MG63 (cell line): ENCODE results near the gene MSH2. TPM values are rescaled to one million over a fixed set of nuclear protein-coding genes. Genes with fewer than 3 reads are reported as not detected.
"Not testable (repeated sequence)": the region's sequence is repeated elsewhere in the genome, so short reads cannot be mapped to it uniquely, and the experiment has no call there.

ENCODE experiments used
- DNase-seq: peaks from one replicate; pipeline ENCODE4 v3.0.0-alpha.2; 2020
- H3K27me3 ChIP-seq: fragments of 250-450 bp; sonication (Bioruptor Pico); 2 replicates; pipeline ENCODE4 v1.5.1; 2020; ENCODE audit warnings: mild to moderate bottlenecking, moderate library complexity
- H3K36me3 ChIP-seq: fragments of 250-450 bp; sonication (Bioruptor Pico); 2 replicates; pipeline ENCODE4 v1.5.1; 2020; ENCODE audit warnings: mild to moderate bottlenecking, moderate library complexity
- H3K4me3 ChIP-seq: fragments of 250-450 bp; sonication (Bioruptor Pico); 2 replicates; pipeline ENCODE4 v1.5.1; 2020; ENCODE audit warnings: mild to moderate bottlenecking, moderate library complexity
- H3K9me3 ChIP-seq: fragments of 250-450 bp; sonication (Bioruptor Pico); 2 replicates; pipeline ENCODE4 v1.5.1; 2020; ENCODE audit warnings: mild to moderate bottlenecking, moderate library complexity
- total RNA-seq: library from RNA; depleted of rRNA; stranded (reverse); fragments of >200 nt; shearing (Covaris generic); gene quantifications from 2 replicates; pipeline ENCODE4 v1.2.3, GENCODE V29; 2014; ENCODE audit warnings: low replicate concordance; rRNA removed

Gene MSH2
- total RNA-seq: 62.2 and 109 TPM in 2 replicates

DNA sequence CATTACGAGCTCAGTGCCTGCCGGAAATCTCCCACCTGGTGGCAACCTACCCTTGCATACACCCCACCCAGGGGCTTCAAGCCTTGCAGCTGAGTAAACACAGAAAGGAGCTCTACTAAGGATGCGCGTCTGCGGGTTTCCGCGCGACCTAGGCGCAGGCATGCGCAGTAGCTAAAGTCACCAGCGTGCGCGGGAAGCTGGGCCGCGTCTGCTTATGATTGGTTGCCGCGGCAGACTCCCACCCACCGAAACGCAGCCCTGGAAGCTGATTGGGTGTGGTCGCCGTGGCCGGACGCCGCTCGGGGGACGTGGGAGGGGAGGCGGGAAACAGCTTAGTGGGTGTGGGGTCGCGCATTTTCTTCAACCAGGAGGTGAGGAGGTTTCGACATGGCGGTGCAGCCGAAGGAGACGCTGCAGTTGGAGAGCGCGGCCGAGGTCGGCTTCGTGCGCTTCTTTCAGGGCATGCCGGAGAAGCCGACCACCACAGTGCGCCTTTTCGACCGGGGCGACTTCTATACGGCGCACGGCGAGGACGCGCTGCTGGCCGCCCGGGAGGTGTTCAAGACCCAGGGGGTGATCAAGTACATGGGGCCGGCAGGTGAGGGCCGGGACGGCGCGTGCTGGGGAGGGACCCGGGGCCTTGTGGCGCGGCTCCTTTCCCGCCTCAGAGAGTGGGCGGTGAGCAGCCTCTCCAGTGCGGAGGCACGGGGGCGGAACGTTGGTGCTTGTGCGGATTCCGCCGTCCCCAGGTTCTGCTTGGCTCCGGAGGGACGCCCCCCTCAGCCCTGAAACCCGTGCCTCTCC, at the start of gene MSH2:
Gene MSH2 (plus strand): TSS at position 352 of the 804 bp plus-strand sequence. CDS start 36 bp downstream, at position 388.
- Histone ChIP-seq H3K4me3 (peak within 1 kb of the TSS; percentile 99), H3K9me3 (no peaks in the 10 kb centered on the region), H3K27me3 (no peaks in the 10 kb centered on the region), H3K36me3 (peaks cover 30% of the 10 kb centered on the region)
- peak; percentile 93 for DNase-seq

- Histone ChIP-seq H3K9me3 (no peaks in the 10 kb centered on the region; the same call in 1 of the 2 replicates), H3K36me3 (no peaks in the 10 kb centered on the region), H3K27me3 (no peaks in the 10 kb centered on the region), H3K4me3 (no peak overlapping the region)
- DNase-seq: peak; percentile 84
These were observed 48.7 kb upstream of the MSH2 start for GRCh38 chr2:47354013-47354847.

- DNase-seq: no peak
- Histone ChIP-seq H3K36me3 (no peaks in the 10 kb centered on the region), H3K9me3 (no peaks in the 10 kb centered on the region; the same call in 1 of the 2 replicates), H3K4me3 (no peak overlapping the region), H3K27me3 (no peaks in the 10 kb centered on the region)
These were observed 48.1 kb upstream of the MSH2 start for GRCh38 chr2:47354848-47355204.

DNA sequence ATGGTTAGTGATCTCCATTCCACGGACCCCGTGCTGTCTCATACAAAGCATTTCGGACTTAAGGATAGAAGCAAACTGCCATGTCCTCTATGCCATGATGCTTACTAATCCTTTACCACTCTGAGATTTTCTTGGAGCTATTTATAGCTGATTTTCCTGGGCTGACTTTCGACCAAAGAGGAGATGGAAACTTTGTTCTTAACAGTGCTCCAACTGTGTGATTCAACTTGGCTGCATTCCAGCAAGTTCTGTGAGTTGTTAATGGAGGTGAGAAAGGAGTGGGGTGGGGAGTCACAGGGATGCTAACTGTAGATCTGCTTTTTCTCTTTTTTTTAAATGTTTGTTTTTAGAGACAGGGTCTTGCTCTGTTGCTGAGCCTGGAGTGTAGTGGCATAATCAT, 45.5 kb upstream of the MSH2 start:
- peak; percentile 56 for DNase-seq
- H3K9me3 ChIP-seq: no peaks in the 10 kb centered on the region; the same call in 1 of the 2 replicates
- H3K27me3 ChIP-seq: no peaks in the 10 kb centered on the region
- no peak overlapping the region for H3K4me3 ChIP-seq
- no peaks in the 10 kb centered on the region for H3K36me3 ChIP-seq

DNA sequence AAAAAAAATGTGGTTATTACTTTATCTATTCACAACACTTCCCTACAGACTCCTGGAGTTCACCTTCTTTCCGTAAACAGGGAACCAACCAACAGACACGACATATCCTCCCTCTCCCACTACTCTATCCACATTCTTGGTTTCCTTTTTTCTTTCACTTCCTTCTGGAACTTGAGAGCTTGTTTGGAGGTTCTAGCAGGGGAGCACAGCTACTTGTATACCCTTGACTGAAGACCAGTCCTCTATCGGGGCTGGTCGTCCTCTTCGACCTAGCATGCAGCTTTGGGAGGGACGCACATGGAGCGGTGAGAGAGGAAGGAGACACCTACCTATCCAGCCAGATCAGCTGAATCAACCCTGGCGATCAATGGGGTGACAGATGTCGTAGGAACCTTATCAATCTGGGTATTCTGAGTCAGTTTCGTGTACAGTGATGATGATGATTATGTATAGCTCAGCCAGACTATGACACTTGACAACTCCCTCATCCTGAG, 43.5 kb upstream of the MSH2 start:
- Histone ChIP-seq H3K36me3 (no peaks in the 10 kb centered on the region), H3K27me3 (no peaks in the 10 kb centered on the region), H3K4me3 (no peak overlapping the region), H3K9me3 (no peaks in the 10 kb centered on the region; the same call in 1 of the 2 replicates)
- no peak for DNase-seq

- no peaks in the 10 kb centered on the region for H3K27me3 ChIP-seq
- no peak for DNase-seq
- no peak overlapping the region for H3K4me3 ChIP-seq
- H3K9me3 ChIP-seq: no peaks in the 10 kb centered on the region; the same call in 1 of the 2 replicates
- no peaks in the 10 kb centered on the region for H3K36me3 ChIP-seq
These were observed 42.7 kb upstream of the MSH2 start for GRCh38 chr2:47360283-47360682.

DNA sequence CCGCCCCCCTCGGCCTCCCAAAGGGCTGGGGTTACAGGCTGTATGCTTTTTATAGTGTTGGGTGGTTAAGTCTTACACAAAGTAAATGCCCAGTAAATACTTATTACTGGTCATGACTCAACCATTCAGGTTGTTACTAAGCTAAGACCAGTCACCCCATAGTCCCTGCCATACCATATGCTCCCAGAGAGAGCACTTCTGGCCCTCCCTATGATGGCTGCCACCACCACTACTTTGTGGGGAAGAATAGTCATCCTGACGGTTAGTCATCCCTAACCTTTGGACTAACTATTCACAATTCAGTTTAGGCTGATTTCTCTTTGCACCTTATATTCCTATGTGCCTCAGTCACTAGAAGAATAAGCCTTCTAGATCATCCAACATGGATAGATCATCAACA, 42.0 kb upstream of the MSH2 start:
- DNase-seq: peak; percentile 82
- Histone ChIP-seq H3K36me3 (no peaks in the 10 kb centered on the region), H3K27me3 (no peaks in the 10 kb centered on the region), H3K9me3 (no peaks in the 10 kb centered on the region; the same call in 1 of the 2 replicates), H3K4me3 (no peak overlapping the region)

- not testable (repeated sequence) for H3K27me3 ChIP-seq, H3K36me3 ChIP-seq, H3K9me3 ChIP-seq, DNase-seq, H3K4me3 ChIP-seq
These were observed 41.3 kb upstream of the MSH2 start for GRCh38 chr2:47361505-47362229.

GRCh38 chr2:47373747-47374146, 29.2 kb upstream of the MSH2 start:
- no peak for DNase-seq
- no peaks in the 10 kb centered on the region for H3K36me3 ChIP-seq
- no peaks in the 10 kb centered on the region for H3K27me3 ChIP-seq
- no peaks in the 10 kb centered on the region for H3K9me3 ChIP-seq
- no peak overlapping the region for H3K4me3 ChIP-seq

- Histone ChIP-seq H3K4me3 (no peak overlapping the region), H3K9me3 (no peaks in the 10 kb centered on the region), H3K27me3 (no peaks in the 10 kb centered on the region), H3K36me3 (no peaks in the 10 kb centered on the region)
- DNase-seq: no peak
These were observed 27.6 kb upstream of the MSH2 start for GRCh38 chr2:47375307-47375706.

- no peaks in the 10 kb centered on the region for H3K27me3 ChIP-seq
- no peak overlapping the region for H3K4me3 ChIP-seq
- H3K9me3 ChIP-seq: no peaks in the 10 kb centered on the region
- no peaks in the 10 kb centered on the region for H3K36me3 ChIP-seq
- no peak for DNase-seq
These were observed 23.6 kb upstream of the MSH2 start for GRCh38 chr2:47379384-47379783.

- Histone ChIP-seq H3K36me3 (no peaks in the 10 kb centered on the region), H3K4me3 (no peak overlapping the region), H3K27me3 (no peaks in the 10 kb centered on the region), H3K9me3 (no peaks in the 10 kb centered on the region)
- DNase-seq: no peak
These were observed 21.5 kb upstream of the MSH2 start for GRCh38 chr2:47381408-47381807.

GRCh38 chr2:47386551-47386950, 16.4 kb upstream of the MSH2 start:
- Histone ChIP-seq H3K9me3 (no peaks in the 10 kb centered on the region), H3K4me3 (no peak overlapping the region), H3K36me3 (no peaks in the 10 kb centered on the region), H3K27me3 (no peaks in the 10 kb centered on the region)
- no peak for DNase-seq

DNA sequence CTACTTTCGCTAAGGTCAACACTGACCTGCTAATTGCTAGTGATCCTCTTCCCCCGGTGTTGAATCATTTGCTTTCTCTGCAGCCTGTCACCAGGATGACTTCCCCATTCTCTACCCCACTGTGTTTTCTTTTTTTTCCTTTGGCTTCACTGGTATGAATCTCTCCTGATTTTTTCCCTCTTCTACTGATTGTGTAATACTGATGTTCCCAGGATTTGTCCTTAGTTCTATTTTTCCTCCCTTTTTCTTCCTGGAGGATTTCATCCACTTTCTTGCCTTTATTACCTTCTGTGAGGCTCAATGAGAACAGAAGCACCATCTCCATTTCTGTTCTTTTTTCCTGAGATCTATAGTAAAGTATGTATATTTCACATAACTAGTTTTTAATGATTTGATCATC, 14.1 kb upstream of the MSH2 start:
- DNase-seq: no peak
- no peaks in the 10 kb centered on the region for H3K27me3 ChIP-seq
- H3K36me3 ChIP-seq: no peaks in the 10 kb centered on the region
- no peak overlapping the region for H3K4me3 ChIP-seq
- no peaks in the 10 kb centered on the region for H3K9me3 ChIP-seq

GRCh38 chr2:47389692-47390091, 13.3 kb upstream of the MSH2 start:
- H3K36me3 ChIP-seq: no peaks in the 10 kb centered on the region
- H3K27me3 ChIP-seq: no peaks in the 10 kb centered on the region
- no peak overlapping the region for H3K4me3 ChIP-seq
- no peak for DNase-seq
- no peaks in the 10 kb centered on the region for H3K9me3 ChIP-seq

DNA sequence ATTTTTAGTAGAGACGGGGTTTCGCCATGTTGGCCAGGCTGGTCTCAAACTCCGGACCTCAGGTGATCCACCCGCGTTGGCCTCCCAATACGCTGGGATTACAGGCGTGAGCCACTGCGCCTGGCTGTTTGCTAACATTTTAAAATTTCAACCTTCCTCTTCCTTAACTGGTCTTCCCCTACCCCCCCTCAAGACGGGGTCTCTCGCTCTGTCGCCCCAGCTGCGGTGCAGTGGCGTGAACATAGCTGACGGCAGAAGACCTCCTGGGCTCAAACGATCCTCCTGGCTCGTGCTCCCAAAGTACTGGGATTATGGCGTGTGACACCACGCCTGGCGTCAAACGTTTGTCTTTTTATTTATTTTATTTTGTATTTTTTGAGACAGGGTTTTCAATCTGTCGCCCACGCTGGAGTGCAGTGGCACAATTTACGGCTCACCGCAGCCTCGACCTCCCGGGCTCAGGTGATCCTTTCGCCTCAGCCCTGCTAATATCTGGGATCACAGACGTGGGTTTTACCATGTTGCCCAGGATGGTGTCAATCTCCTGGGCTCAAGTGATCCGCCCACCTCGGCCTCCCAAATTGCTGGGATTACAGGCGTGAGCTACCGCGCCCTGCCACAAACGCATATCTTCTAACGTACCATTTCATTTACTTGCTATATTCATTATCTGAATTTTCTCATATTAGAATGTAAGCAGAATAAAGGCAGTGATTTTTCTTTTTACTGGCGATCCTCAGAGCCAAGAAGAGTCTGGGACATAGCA, 984 bp upstream of the MSH2 start:
- no peak for DNase-seq
- peak overlapping the region; percentile 99 for H3K4me3 ChIP-seq
- no peaks in the 10 kb centered on the region for H3K27me3 ChIP-seq
- peaks cover 24% of the 10 kb centered on the region for H3K36me3 ChIP-seq
- H3K9me3 ChIP-seq: no peaks in the 10 kb centered on the region
